NT2/D1 (cell line): ENCODE measurements around the gene CA11.
A peak's percentile ranks its signal among the peaks of the same experiment; 100 is the strongest.

Source experiments
- DNase-seq: peaks from one replicate; pipeline ENCODE4 v3.0.0-alpha.2; 2011; ENCODE audit warnings: low read depth, low spot score
- H3K27me3 ChIP-seq: 2 replicates; pipeline ENCODE4 v1.6.0; 2011; ENCODE audit warnings: mild to moderate bottlenecking; ENCODE audit not compliant: insufficient read length, insufficient read depth
- H3K36me3 ChIP-seq: 2 replicates; pipeline ENCODE4 v1.6.1; 2011; ENCODE audit warnings: mild to moderate bottlenecking, low read length, mixed read lengths; ENCODE audit not compliant: insufficient read depth, insufficient read length
- H3K4me1 ChIP-seq: 2 replicates; pipeline ENCODE4 v1.5.1; 2011; ENCODE audit not compliant: insufficient read depth, insufficient read length
- H3K4me3 ChIP-seq: 2 replicates; pipeline ENCODE4 v1.5.1; 2011; ENCODE audit warnings: low read depth; ENCODE audit not compliant: insufficient read length
- H3K9ac ChIP-seq: 2 replicates; pipeline ENCODE4 v1.6.0; 2011; ENCODE audit warnings: low read depth; ENCODE audit not compliant: insufficient read length
- H3K9me3 ChIP-seq: 2 replicates; pipeline ENCODE4 v1.5.1; 2011; ENCODE audit warnings: mild to moderate bottlenecking, low read length; ENCODE audit not compliant: insufficient read depth
- SUZ12 ChIP-seq: IDR thresholded peaks from 2 replicates; pipeline ENCODE4 v1.6.1; 2011; ENCODE audit not compliant: insufficient read length, insufficient read depth; ENCODE audit errors: extremely low read depth
- YY1 ChIP-seq: IDR thresholded peaks from 2 replicates; pipeline ENCODE4 v1.6.1; 2011; ENCODE audit not compliant: insufficient read length, insufficient read depth
- ZNF274 ChIP-seq: IDR thresholded peaks from 2 replicates; pipeline ENCODE4 v1.6.1; 2011; ENCODE audit warnings: mild to moderate bottlenecking, low read depth, low read length

CA11 gene

DNA sequence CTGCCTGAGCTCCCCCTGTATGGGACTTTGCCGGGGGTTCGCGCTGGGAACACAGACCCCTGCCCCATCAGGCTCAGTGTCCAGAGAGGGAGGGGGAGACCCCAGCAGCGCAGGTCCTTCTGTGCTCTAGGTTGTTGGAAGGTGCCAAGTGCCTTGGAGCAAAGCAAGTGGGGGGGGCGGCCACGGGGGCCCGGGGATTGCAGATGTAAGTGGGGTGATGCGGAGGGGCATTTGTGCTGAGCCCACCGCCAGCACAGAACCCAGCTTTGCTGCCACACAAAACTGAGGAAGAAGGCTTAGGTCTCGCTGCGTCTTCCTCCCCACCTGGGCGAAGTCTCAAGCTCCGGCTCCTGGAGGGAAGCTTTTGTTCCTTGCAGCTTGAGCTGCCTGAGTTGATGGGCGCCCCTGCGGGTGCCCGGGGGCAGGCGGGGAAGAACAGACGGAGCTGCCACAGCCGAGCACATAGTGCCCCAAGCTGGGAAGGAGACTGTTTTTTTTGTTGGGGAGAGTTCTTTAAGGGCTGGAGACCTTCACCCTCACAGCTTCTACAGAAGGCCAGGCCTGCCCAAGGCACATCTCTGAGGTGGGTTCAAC, 28.3 kb upstream of the CA11 start:
- Histone ChIP-seq H3K27me3 (peaks cover 6% of the 10 kb centered on the region), H3K4me1 (peaks cover 8% of the 10 kb centered on the region), H3K9ac (peak overlapping the region; percentile 10), H3K36me3 (no peaks in the 10 kb centered on the region), H3K9me3 (no peaks in the 10 kb centered on the region), H3K4me3 (no peak overlapping the region)
- DNase-seq = no peak
- TF ChIP-seq ZNF274 (no peak), YY1 (no peak), SUZ12 (no peak)

GRCh38 chr19:48673436-48674100, 27.6 kb upstream of the CA11 start:
- no peaks in the 10 kb centered on the region for H3K36me3 ChIP-seq
- H3K27me3 ChIP-seq = peaks cover 6% of the 10 kb centered on the region
- no peak for DNase-seq
- no peaks in the 10 kb centered on the region for H3K9me3 ChIP-seq
- TF ChIP-seq YY1 = no peak
- TF ChIP-seq ZNF274 = no peak
- TF ChIP-seq SUZ12 = no peak
- H3K4me3 ChIP-seq = no peak overlapping the region
- H3K9ac ChIP-seq = peak overlapping the region; percentile 10
- H3K4me1 ChIP-seq = peaks cover 8% of the 10 kb centered on the region

DNA sequence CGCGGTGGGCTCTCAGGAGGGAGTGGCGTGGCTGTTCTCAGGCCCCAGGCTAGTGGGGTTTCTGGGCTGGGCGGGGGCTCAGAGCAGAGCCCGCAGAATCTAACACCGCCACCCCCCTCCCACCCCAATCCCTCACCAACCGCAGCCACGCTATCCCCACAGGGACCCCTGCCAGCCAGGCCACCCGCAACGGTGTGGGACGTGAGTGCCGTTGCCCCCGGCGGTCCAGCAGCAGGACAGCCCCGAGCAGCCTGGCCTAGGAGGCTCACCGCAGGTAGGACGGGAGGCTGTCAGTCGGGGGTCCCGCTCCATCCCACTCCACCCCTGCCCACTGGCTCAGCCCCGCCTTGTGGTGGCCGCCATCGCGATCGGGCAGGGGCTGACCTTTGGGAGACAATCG, 27.0 kb upstream of the CA11 start, which contains the start of gene NTN5:
TSS of gene NTN5 (minus strand) at position 24 of the 400 bp plus-strand sequence. CDS start 2,031 bp downstream, outside the sequence.
- Histone ChIP-seq H3K9me3 (no peaks in the 10 kb centered on the region), H3K36me3 (no peaks in the 10 kb centered on the region), H3K4me3 (no peak within 1 kb of the TSS), H3K9ac (peak within 1 kb of the TSS; percentile 10), H3K27me3 (peaks cover 6% of the 10 kb centered on the region), H3K4me1 (peaks cover 8% of the 10 kb centered on the region)
- no peak for DNase-seq
- TF ChIP-seq ZNF274 (no peak), SUZ12 (no peak), YY1 (no peak)

GRCh38 chr19:48671446-48671995, 25.5 kb upstream of the CA11 start:
- Histone ChIP-seq H3K9ac (no peak overlapping the region), H3K4me1 (peaks cover 8% of the 10 kb centered on the region), H3K27me3 (no peaks in the 10 kb centered on the region), H3K36me3 (no peaks in the 10 kb centered on the region), H3K9me3 (no peaks in the 10 kb centered on the region), H3K4me3 (no peak overlapping the region)
- no peak for DNase-seq
- TF ChIP-seq YY1 = no peak
- TF ChIP-seq SUZ12 = no peak
- no peak for TF ChIP-seq ZNF274

GRCh38 chr19:48670699-48671445, 24.9 kb upstream of the CA11 start:
- no peak overlapping the region for H3K4me3 ChIP-seq

GRCh38 chr19:48669903-48670668, 24.1 kb upstream of the CA11 start:
- Histone ChIP-seq H3K9ac (no peak overlapping the region), H3K4me3 (no peak overlapping the region), H3K4me1 (peaks cover 8% of the 10 kb centered on the region), H3K9me3 (no peaks in the 10 kb centered on the region), H3K36me3 (no peaks in the 10 kb centered on the region), H3K27me3 (no peaks in the 10 kb centered on the region)
- no peak for TF ChIP-seq YY1
- no peak for TF ChIP-seq ZNF274
- no peak for TF ChIP-seq SUZ12
- DNase-seq = no peak

More at GRCh38 chr19:48670699-48671445, 24.9 kb upstream of the CA11 start:
- no peak for TF ChIP-seq ZNF274
- no peak for TF ChIP-seq YY1
- TF ChIP-seq SUZ12 = no peak
- no peaks in the 10 kb centered on the region for H3K36me3 ChIP-seq
- H3K27me3 ChIP-seq = no peaks in the 10 kb centered on the region
- H3K9ac ChIP-seq = no peak overlapping the region
- peaks cover 8% of the 10 kb centered on the region for H3K4me1 ChIP-seq
- DNase-seq = no peak
- H3K9me3 ChIP-seq = no peaks in the 10 kb centered on the region
